MV-4-11 (cell line): Measurements from ENCODE around the gene CCNF.
"Not testable (repeated sequence)": the region's sequence is repeated elsewhere in the genome, so short reads cannot be mapped to it uniquely, and the experiment has no call there.

ENCODE experiments used
- DNase-seq: peaks from one replicate; lab custom pipeline; 2025; lab: John Stamatoyannopoulos, UW

The CCNF gene

DNA sequence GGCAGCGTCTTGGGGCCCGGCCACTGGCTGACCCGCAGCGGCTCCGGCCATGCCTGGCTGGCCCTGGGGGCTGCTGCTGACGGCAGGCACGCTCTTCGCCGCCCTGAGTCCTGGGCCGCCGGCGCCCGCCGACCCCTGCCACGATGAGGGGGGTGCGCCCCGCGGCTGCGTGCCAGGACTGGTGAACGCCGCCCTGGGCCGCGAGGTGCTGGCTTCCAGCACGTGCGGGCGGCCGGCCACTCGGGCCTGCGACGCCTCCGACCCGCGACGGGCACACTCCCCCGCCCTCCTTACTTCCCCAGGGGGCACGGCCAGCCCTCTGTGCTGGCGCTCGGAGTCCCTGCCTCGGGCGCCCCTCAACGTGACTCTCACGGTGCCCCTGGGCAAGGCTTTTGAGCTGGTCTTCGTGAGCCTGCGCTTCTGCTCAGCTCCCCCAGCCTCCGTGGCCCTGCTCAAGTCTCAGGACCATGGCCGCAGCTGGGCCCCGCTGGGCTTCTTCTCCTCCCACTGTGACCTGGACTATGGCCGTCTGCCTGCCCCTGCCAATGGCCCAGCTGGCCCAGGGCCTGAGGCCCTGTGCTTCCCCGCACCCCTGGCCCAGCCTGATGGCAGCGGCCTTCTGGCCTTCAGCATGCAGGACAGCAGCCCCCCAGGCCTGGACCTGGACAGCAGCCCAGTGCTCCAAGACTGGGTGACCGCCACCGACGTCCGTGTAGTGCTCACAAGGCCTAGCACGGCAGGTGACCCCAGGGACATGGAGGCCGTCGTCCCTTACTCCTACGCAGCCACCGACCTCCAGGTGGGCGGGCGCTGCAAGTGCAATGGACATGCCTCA is 42.6 kb downstream of the CCNF start:
- DNase-seq, result no peak

DNA sequence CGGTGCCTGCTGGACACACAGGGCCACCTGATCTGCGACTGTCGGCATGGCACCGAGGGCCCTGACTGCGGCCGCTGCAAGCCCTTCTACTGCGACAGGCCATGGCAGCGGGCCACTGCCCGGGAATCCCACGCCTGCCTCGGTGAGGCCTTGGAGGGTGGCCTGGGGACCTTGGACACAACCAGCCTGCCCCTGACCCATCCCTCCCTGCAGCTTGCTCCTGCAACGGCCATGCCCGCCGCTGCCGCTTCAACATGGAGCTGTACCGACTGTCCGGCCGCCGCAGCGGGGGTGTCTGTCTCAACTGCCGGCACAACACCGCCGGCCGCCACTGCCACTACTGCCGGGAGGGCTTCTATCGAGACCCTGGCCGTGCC is 43.2 kb downstream of the CCNF start:
- DNase-seq, result no peak

DNA sequence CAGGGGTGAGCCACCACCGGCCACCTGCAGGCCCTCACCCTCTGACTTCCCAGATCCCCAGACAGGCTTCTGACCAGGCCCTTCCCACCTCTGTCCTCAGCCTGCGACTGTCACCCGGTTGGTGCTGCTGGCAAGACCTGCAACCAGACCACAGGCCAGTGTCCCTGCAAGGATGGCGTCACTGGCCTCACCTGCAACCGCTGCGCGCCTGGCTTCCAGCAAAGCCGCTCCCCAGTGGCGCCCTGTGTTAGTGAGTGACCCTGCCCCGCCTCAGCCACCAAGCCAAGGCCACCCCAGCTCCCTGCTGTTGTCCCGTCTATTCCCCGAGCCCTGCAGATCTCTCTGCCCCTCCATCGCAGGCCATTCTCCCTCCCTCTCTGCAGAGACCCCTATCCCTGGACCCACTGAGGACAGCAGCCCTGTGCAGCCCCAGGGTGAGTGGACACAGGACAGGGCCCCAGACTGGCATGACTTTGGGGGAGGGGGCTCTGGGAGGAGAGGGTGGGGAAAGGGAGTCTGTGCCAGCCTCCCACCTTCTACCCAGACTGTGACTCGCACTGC is 43.7 kb downstream of the CCNF start:
- DNase-seq, result no peak

DNA sequence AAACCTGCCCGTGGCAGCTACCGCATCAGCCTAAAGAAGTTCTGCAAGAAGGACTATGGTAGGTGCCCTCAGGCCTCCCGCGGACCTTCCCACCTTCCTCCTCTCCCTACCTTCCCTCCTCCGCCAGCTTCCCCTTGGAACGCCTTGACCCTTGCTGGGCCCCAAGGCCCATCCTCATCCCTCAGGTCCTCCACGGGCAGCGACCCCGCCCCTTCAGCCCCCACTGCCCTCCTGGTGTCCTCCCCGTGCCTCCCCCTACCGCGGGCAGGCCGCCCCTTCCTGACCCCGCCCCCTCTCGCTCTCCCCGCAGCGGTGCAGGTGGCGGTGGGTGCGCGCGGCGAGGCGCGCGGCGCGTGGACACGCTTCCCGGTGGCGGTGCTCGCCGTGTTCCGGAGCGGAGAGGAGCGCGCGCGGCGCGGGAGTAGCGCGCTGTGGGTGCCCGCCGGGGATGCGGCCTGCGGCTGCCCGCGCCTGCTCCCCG is 44.2 kb downstream of the CCNF start:
- DNase-seq, result no peak

DNA sequence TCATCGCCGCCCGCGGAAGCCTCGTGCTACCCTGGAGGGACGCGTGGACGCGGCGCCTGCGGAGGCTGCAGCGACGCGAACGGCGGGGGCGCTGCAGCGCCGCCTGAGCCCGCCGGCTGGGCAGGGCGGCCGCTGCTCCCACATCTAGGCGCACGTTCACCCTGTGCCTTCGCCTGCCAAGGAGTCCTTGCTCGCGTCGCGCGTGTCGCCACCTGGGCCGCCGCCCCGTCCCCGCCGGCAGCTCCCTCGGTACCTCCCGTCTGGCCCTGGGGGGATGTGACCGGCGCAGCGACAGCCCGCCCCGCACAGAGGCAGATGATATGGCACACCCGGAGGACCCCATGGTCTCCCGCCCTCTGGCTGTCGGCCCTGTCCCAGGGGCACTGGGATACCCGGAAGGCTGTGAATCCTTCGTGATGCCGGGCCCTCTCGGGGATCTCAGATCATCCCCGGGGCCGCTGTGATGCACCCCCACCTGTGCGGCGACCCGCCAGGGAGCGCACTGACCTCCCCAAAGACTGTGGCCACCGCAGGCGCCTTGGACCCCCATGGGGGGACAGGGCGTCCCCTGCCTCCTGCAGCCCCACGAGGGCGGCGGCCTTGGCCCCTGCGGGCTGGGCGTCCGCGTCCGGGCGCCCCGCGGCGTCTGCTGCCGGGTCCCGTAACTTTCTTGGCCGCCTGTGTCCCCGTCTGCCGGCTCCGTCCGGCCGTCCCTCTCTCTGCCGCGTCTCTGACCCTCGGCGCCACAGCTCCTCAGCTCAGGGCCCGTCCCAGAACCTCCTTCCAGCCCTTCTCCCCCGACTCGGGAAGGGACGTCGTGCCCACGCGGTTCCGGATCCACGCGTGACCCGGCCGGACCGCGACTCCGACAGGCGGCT is 45.0 kb downstream of the CCNF start:
- DNase-seq, result peak; percentile 37

DNA sequence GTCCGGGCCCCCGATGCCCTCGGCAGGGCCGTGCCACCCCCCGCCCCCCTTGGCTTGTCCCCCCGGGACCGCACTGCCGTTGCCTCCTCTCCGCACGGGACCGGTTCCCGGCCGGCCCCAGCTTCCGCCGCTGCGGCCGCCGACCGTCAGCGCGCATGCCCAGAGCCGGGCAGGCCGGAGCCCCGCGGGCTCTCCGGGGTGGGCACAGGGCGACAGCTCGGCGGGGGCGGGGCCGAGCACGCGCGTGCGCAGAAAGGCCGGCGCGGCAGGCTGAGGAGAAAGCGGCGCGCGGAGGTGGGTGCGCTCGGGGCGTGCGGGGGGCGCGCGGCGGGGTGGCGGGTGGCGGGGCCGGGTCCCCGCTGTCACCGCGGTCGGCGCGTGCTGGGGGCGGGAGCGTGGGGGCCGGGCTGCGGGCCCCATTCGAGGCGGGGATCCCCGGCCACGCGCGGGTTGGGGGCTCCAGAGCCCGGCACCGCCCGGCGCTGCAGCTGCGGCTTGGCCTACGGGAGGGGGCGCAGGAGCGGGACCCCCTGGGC is 45.7 kb downstream of the CCNF start, which contains the start of gene TBC1D24:
Gene TBC1D24, plus strand, starts transcription at position 251 of the 536 bp plus-strand sequence. CDS start 21,022 bp downstream, outside the sequence.
- peak; percentile 78 for DNase-seq

DNA sequence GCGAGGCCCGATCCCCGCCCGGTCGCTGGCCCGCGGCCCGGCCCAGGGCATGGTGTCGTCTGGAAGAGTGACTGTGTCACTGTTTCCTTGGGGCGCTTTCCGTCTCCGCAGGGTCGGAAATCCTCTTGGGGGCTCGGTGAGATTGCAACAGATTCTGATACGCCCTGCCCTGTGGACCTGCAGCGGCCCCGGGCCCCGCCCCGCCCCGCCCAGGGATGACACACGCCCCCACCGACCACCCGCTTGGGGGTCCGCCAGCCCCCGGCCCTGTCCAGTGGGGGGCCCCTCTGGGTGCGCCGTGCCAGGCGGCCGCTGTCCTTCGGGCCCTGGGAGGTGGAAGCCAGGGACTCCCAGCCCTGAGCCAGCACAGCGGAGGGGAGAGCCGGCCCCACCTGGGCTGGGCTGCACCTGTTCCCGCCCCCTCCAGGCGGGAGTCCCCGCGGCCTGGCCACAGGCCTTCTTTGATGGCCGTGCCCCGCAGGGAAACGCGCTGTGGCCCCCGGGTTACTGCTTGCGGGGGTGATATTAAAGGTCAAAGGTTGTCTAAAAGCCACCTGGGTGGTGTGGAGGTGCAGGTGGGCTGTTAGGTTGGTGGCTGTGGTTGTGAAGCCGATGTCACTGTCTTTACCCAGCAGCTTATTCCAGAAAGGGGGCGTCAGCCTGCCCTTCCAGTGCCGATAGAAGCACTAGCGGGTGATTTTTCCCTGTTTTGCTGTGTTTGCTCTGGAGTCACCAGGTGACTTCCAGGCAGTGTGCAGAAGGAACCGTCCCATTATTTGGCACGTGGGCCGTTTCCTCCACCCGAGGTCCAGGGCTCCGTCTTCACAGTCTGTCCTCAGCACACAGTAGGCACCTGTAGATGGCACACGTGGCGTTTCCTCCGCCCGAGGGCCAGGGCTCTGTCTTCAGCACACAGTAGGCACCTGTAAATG is 46.4 kb downstream of the CCNF start:
- peak; percentile 21 for DNase-seq

DNA sequence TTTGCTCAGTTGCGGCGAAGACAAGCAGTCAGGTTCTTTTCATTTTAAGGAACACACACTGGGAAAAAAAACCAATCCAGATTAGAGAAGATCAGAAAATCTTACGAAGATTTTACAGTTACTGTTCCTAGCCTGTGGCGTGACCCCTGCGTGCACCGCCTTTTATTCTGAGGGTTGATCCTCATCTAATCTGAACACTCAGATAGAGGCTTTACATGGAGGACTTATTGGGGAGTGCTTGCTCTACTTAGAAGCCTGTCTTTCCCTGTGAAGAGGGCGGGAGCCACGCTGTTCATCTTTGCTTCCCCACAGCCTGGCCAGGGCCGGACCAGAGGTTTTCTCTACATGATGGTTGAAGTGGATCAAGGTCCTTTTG is 47.1 kb downstream of the CCNF start:
- no peak for DNase-seq

DNA sequence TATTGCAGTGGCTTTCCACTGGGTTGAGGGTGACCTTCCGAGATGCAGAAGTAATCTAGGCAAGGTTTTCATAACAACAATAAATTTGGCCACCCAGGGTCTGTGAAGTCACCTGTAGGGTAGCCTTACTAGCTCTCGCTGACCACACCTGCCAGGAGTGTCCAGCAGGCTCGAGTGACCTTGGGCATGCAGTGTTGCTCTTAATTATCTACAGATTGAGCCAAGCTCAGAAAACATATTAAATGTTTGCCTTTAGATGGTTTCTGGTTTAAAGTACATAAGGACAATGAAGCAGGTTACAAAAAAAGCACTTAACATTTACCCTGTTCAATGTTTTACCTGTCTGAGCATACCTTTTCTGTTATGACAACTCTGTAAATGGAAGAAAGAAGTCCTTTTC is 47.5 kb downstream of the CCNF start:
- DNase-seq, result no peak

DNA sequence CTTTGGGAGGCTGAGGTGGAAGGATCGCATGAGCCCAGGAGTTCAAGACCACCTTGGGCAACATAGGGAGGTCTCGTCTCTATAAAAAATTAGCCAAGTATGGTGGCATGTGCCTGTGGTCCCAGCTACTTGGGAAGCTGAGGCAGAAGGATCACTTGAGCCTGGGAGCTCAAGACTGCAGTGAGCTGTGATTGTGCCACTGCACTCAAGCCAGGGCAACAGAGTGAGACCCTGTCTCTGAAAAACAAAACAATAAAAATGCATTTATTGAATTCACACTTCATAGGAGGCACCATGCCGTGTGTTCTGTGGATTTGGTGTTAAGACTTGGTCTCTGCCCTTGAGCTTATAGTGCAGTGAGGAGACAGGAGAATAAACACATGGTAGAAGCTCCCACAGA is 48.1 kb downstream of the CCNF start:
- no peak for DNase-seq

DNA sequence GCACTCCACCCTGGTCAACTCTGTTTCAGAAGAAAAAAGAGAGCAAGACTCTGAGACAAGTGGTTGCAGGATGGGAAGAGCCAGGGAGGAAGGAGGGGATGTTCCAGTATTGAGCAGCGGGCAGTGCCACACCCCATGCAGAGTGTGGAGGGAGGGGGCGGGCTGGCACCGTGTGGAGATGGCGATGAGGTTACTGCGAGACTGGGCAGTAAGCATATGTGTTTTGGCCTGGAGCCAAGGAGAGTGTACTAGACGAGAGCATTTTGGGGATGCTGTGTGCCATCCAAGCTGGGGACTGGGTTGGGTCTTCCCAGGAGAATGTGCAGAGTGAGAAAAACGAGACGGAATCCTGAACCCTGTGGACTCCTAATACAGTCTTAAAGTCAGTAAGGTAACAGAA is 49.0 kb downstream of the CCNF start:
- DNase-seq, result no peak

DNA sequence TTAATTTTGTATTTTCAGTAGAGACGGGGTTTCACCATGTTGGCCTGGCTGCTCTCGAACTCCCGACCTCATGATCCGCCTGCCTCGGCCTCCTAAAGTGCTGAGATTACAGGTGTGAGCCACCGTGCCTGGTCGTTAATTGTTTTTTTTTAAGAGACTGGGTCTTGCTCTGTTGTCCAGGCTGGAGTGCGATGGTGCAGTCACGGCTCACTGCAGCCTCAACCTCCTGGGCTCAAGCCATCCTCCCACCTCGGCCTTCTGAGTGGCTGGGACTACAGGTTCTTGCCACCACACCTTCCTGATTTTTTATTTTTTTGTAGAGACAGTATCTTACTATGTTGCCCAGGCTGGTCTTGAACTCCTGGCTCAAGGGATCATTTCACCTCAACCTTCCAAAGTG is 50.7 kb downstream of the CCNF start:
- not testable (repeated sequence) for DNase-seq

DNA sequence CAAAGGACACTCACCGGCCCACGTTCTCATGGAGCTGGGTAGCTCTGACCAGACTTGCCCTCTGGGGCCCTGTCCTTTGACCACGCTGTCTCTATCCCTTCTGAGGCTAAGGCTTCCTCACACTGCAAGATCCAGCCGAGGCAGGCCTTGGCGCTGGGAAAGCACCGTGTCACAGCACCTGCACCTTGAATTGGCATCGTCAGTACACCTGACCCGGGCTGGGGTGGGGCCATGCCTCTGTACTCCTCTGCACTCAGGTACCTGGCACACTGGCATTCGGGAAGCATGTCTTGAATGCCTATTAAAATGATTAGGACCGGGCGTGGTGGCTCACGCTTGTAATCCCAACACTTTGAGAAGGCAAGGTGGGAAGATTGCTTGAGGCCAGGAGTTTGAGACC is 51.7 kb downstream of the CCNF start:
- DNase-seq, result no peak

DNA sequence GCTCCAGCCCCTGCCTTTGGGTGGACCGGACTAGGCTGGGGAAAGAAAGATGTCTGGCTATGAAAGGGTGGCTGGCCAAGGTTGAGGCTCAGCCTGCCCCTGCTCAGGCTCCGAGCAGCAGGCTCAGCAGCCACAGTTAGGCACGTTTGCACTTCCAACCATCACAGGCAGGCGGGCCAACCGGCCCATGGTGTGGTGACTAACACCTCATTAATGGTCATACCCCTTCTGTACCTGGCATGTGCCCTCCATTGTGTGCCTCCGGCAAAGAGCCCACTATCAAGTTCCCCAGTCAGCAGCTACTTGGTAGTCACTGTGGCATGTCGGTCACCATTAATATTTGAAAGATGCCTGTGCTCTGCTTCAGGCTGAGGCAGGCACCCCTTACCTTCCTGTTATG is 52.4 kb downstream of the CCNF start:
- DNase-seq, result no peak

DNA sequence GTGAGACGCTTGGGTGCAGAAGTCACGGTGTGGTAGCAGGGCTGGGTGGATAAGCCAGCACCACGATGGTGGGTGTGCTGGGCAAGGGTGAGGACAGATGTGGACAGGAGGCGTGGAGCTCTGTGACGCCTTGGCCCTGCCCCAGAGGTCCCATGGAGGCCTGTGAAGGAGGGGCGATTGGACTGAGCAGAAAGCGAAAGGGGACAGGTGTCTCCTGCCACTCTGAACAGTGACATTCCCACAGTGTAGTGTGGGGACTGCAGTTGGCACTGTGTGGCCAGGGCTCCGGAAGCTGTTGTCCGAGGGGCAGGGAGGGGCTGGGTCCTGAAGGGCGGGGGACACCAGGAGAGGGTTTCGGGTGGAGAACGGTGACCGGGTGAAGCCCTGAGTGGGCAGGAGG is 53.0 kb downstream of the CCNF start:
- DNase-seq, result no peak

DNA sequence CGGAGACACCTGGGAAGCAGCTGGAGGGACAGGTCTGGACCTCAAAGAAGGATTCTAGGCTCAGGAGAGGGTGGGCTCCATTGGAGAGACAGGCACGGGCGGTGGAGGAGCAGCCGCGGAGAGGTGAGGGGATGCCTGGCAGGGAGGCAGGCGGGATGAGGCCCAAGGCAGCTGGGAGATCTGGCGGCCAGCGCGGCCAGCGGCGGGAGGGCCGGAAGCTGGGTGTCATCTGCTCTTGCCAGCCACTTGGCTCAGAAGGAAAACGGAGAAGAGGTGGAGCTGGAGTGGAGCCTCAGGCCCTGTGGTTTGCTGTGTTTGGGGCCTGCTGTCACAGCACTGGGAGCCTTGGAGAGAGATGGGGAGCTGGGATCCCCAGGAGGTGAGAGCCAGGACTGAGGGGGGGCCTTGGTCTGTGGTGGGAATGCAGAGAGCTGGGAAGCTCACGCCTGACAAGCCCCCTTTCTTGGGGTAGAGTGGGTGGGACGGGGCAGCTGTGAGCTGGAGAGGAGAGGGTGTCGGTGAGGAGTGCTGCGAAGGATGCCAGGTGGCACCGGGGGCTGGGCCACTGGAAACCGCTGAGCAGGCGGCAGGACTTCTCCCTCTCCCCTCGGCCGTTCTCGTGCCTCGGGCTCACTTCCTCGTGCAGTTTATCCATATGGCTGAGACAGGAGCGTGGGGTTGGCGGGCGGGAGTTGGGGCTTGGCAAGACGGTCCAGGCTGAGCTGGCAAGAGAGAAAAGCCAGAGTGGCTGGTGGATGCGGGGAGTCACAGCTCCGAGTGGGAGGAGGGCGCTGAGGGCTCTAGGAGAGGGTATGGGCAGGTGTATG is 53.7 kb downstream of the CCNF start:
- DNase-seq, result peak; percentile 31

DNA sequence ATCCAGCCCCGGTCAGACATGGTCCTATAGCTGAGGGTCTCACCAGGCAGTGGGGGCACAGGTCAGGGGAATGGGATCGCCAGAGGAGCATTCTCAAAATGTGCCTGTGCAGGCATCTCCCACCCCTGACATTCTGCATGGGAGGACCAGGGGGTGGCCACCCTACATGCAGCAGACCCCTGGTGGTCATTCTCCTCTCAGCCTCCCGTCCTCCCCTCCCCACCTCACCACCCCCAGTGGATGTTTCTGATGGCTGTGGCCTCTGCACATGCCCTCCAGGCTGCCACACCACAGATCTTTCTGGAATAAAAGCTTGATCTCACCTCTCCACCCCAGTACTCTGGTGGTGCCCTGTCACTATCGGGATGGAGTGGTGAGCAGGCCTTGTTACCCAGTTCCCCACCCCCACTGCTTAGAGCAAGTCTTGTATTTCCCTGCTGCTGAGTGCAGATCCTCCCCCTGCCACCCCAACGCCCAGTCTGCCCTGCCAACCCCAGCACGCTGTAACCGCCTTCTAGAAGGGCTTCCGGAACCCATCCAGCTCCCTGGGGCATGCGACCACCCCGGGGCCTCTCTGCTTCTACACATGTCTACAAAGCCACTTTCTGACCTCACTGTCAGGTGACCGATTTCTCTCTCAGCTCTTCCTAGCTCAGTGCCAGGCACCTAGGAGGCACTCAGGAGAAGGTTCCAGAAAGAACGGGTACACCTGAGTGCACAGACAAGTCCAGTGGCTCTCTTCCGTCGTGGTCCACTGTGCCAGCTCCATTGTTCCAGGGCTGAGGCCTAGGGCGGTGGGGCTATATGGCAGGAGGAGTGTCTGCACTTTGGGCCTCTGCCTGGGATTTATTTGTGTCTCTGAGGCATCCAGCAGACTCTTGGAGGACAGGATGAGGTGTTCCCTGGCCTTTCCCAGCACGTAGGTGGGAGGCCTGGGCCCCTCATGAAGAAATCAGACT is 55.0 kb downstream of the CCNF start:
- no peak for DNase-seq

DNA sequence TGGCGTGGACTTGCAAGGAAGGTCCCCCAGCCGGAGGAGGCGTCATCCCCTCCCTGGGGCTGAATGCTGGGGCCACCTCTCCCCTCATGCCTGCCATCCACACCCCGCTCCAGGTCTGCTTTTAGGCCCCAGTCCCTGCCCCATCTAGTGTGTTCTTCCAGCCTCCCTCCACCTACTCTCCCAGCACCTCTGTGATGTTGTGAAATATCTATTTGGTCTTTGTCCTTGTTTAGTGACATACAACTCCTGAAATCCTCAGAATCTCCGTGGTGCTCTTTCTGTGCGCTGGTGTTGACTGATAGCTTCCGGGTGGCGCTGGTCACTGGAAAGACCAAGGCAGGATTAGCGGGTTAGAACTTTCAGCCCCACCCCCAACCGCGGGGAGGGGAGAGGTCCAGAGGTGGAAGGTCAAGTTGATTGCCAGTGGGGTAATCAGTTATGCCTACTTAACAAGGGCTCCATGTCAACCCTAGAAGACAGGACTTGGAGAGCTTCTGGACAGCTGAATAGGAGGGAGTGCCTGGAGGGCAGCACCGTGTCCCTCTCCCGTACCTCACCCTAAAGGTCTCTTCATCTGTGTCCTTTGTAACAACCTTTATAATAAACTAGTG is 55.8 kb downstream of the CCNF start:
- DNase-seq, result no peak
